CD14-positive monocyte (primary cell): Measurements from ENCODE around the gene PTPRN2. TPM values are rescaled to one million over a fixed set of nuclear protein-coding genes. Genes with fewer than 3 reads are reported as not detected.

Experiments used
- DNase-seq, 3 donors: peaks; one replicate each; pipeline ENCODE4 v3.0.0-alpha.2; 2011 to 2022
- H2AFZ ChIP-seq: 2 replicates; pipeline ENCODE4 v1.6.0; 2012; ENCODE audit warnings: mild to moderate bottlenecking, low read depth, low read length, inconsistent platforms; ENCODE audit not compliant: insufficient read depth, poor library complexity, severe bottlenecking
- H3K27ac ChIP-seq, 2 donors: 1 replicate in 1 of 2; 2 replicates in 1 of 2; pipeline ENCODE4 v1.5.1; 2012 to 2013; ENCODE audit warnings: low read length in 2 of 2, control low read depth in 1 of 2, inconsistent platforms in 1 of 2, low read depth in 1 of 2, mild to moderate bottlenecking in 1 of 2
- H3K27me3 ChIP-seq, 2 donors: one replicate each; pipeline versions ENCODE4 v1.6.0 to v1.6.1; 2011 to 2013; ENCODE audit warnings: low read length in 2 of 2; ENCODE audit not compliant: control insufficient read depth in 2 of 2, insufficient read depth in 2 of 2
- H3K36me3 ChIP-seq, 2 donors: replicated peaks in 1 of 2; 1 replicate in 1 of 2; 2 replicates in 1 of 2; pipeline versions ENCODE4 v1.5.1 to v1.6.1; 2012 to 2013; ENCODE audit warnings: low read length in 2 of 2, control low read depth in 1 of 2, inconsistent platforms in 1 of 2, mild to moderate bottlenecking in 1 of 2; ENCODE audit not compliant: insufficient read depth in 2 of 2, control insufficient read depth in 1 of 2
- H3K4me1 ChIP-seq, 2 donors: 1 replicate in 1 of 2; 2 replicates in 1 of 2; pipeline versions ENCODE4 v1.5.1 to v1.6.1; 2012 to 2013; ENCODE audit warnings: low read length in 2 of 2, control low read depth in 1 of 2, inconsistent platforms in 1 of 2, mild to moderate bottlenecking in 1 of 2, moderate library complexity in 1 of 2; ENCODE audit not compliant: insufficient read depth in 2 of 2, control insufficient read depth in 1 of 2
- H3K4me2 ChIP-seq: replicated peaks from 2 replicates; pipeline ENCODE3; 2012; ENCODE audit warnings: low read length, moderate library complexity, mild to moderate bottlenecking; ENCODE audit not compliant: poor library complexity, severe bottlenecking; ENCODE audit errors: extremely low read depth
- H3K4me3 ChIP-seq, 3 experiments: fragments of 200-600 bp in 1 of 3; sonication (generic) in 1 of 3; replicated peaks in 1 of 3; 1 replicate in 2 of 3; 2 replicates in 1 of 3; pipeline ENCODE4 v1.5.1; 2011 to 2013; ENCODE audit warnings: low read length in 3 of 3, mild to moderate bottlenecking in 3 of 3, control low read depth in 2 of 3, low read depth in 2 of 3, inconsistent platforms in 1 of 3, moderate library complexity in 1 of 3
- H3K79me2 ChIP-seq: 2 replicates; pipeline ENCODE4 v1.6.0; 2012; ENCODE audit warnings: mild to moderate bottlenecking, control low read depth, inconsistent platforms, low read length, moderate library complexity; ENCODE audit not compliant: insufficient read depth
- H3K9ac ChIP-seq: 2 replicates; pipeline ENCODE4 v1.6.0; 2017; ENCODE audit warnings: low read length, mild to moderate bottlenecking; ENCODE audit not compliant: insufficient read depth, poor library complexity, severe bottlenecking
- H3K9me3 ChIP-seq, 2 donors: replicated peaks in 1 of 2; 1 replicate in 1 of 2; 2 replicates in 1 of 2; pipeline versions ENCODE4 v1.5.1 to v1.6.1; 2012 to 2013; ENCODE audit warnings: low read length in 2 of 2, control low read depth in 1 of 2; ENCODE audit not compliant: control insufficient read depth in 1 of 2, insufficient read depth in 1 of 2
- H4K20me1 ChIP-seq: 2 replicates; pipeline ENCODE4 v1.6.0; 2012; ENCODE audit warnings: mild to moderate bottlenecking, low read length, control low read depth, moderate library complexity; ENCODE audit not compliant: insufficient read depth
- H3K27ac Mint-ChIP-seq, 7 donors: one replicate each; pipeline ENCODE4 v1.8.0; 2020; ENCODE audit warnings: mild to moderate bottlenecking in 7 of 7, mixed read lengths in 7 of 7, moderate library complexity in 6 of 7, inconsistent platforms in 2 of 7
- H3K27me3 Mint-ChIP-seq, 3 donors: one replicate each; pipeline ENCODE4 v1.8.0; 2021 to 2022; ENCODE audit warnings: low read depth in 3 of 3, mild to moderate bottlenecking in 3 of 3, mixed read lengths in 3 of 3, moderate library complexity in 3 of 3, inconsistent platforms in 1 of 3
- H3K36me3 Mint-ChIP-seq, 2 donors: one replicate each; pipeline ENCODE4 v1.8.0; 2020; ENCODE audit warnings: mixed read lengths in 2 of 2, inconsistent platforms in 1 of 2, mild to moderate bottlenecking in 1 of 2
- H3K4me1 Mint-ChIP-seq: one replicate; pipeline ENCODE4 v1.8.0; 2020; ENCODE audit warnings: mild to moderate bottlenecking, mixed read lengths
- H3K4me3 Mint-ChIP-seq, 2 donors: one replicate each; pipeline ENCODE4 v1.8.0; 2020; ENCODE audit warnings: mild to moderate bottlenecking in 2 of 2, mixed read lengths in 2 of 2, moderate library complexity in 1 of 2
- H3K9me3 Mint-ChIP-seq, 7 donors: one replicate each; pipeline ENCODE4 v1.8.0; 2020 to 2022; ENCODE audit warnings: mixed read lengths in 7 of 7, mild to moderate bottlenecking in 6 of 7, moderate library complexity in 6 of 7, inconsistent platforms in 2 of 7
- CTCF ChIP-seq: fragments of 200-600 bp; IDR thresholded peaks from one replicate; pipeline ENCODE4 v1.8.0; 2022; ENCODE audit warnings: antibody characterized with exemption, mild to moderate bottlenecking
- WGBS: methylation state at CpG from one replicate; pipeline ENCODE4 v1.1.5; 2013; ENCODE audit warnings: missing lambda C conversion rate; ENCODE audit not compliant: insufficient coverage; 5-methylcytosine and 5-hydroxymethylcytosine counted together
- intact Hi-C, 2 donors: fragments of 100-400 bp; cut with micrococcal nuclease; formaldehyde crosslinking; loops; one replicate each; pipeline versions ENCODE4 v1.15.0 to v1.15.1; 2023
- polyA plus RNA-seq, 3 donors: library from polyadenylated mRNA; depleted of rRNA in 1 of 3; unstranded in 2 of 3; stranded (reverse) in 1 of 3; fragments of 300-500 nt in 2 of 3; fragments of >200 nt in 1 of 3; fragmentation: Illumina TruSeq in 2 of 3; gene quantifications; 1 replicate in 2 of 3; 2 replicates in 1 of 3; pipeline ENCODE4 v1.2.3, GENCODE V29; 2012 to 2021

The PTPRN2 gene
- polyA plus RNA-seq, 3 donors = 0.25 to 1.4 (median 0.97) TPM

- H3K27me3 ChIP-seq = no peaks in the 10 kb centered on the region
- 68% methylated on average over 2 of the region's 3 CpGs for WGBS
- no peaks in the 10 kb centered on the region for H4K20me1 ChIP-seq
- no peak overlapping the region for H2AFZ ChIP-seq
- no peaks in the 10 kb centered on the region for H3K4me1 ChIP-seq
- Mint-ChIP-seq H3K27me3 (peaks cover 0 to 1% (median 0%) of the 10 kb centered on the region in 3 donors), H3K27ac (no peak overlapping the region), H3K9me3 (peaks cover 8 to 31% (median 15%) of the 10 kb centered on the region in 7 donors), H3K36me3 (no peaks in the 10 kb centered on the region), H3K4me1 (no peaks in the 10 kb centered on the region), H3K4me3 (no peak overlapping the region)
- H3K9me3 ChIP-seq = peaks cover 21 to 47% of the 10 kb centered on the region in 2 donors
- intact Hi-C loops = no loop called here
- H3K36me3 ChIP-seq = no peaks in the 10 kb centered on the region
- H3K4me2 ChIP-seq = no peak overlapping the region
- no peak overlapping the region for H3K9ac ChIP-seq
- TF ChIP-seq CTCF = no peak
- no peaks in the 10 kb centered on the region for H3K79me2 ChIP-seq
- H3K27ac ChIP-seq = no peak overlapping the region
- H3K4me3 ChIP-seq = no peak overlapping the region
- DNase-seq = no peak
Observed at GRCh38 chr7:158240801-158241200, 346.8 kb downstream of the PTPRN2 start.

DNA sequence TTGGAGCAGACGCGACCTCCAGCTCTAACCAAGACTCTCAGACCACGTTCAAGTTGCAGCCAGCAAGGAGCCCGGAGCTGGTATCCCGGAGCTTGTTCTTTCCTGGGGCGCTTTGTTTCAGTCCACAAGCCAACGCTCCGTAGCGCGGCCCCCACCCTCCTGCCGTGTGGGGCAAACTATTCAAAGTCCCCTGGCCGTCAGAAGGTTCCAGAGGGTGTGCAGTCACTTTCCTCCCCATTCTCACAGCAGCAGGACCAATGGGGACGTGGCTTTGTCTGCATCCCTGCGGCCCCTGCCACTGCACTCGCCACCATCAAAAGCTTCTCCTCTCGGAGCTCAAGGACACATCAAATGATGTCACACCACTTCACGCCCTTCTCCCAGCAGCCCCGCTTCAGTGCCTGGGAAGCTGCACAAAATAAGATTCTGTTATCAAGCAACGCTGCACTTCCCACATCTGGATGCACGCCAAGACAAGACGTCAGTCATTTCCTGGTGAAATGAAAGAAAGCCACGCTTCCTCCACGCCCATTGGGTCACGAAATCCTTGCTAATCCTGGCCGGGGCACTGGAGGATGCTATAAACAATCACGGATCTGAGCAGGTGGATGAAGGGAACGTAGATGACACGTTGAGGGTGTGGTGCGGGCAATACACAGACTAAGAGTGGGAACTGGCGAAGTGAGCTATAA, 348.2 kb downstream of the PTPRN2 start:
- no peaks in the 10 kb centered on the region for H3K79me2 ChIP-seq
- no peaks in the 10 kb centered on the region for H3K36me3 Mint-ChIP-seq
- H3K4me2 ChIP-seq = no peak overlapping the region
- no peak for DNase-seq
- H3K36me3 ChIP-seq = no peaks in the 10 kb centered on the region
- TF ChIP-seq CTCF = no peak
- H3K9me3 ChIP-seq = peaks cover 8 to 35% of the 10 kb centered on the region in 2 donors
- H3K27ac ChIP-seq = no peak overlapping the region
- H3K27me3 Mint-ChIP-seq = peaks cover 0 to 1% (median 0%) of the 10 kb centered on the region in 3 donors
- 76% methylated on average over 26 of the region's 30 CpGs for WGBS
- H3K9ac ChIP-seq = no peak overlapping the region
- no peaks in the 10 kb centered on the region for H3K27me3 ChIP-seq
- no peaks in the 10 kb centered on the region for H3K4me1 Mint-ChIP-seq
- H3K27ac Mint-ChIP-seq = peak overlapping the region in 1 of 7 donors; percentile 63
- no peak overlapping the region for H3K4me3 Mint-ChIP-seq
- H4K20me1 ChIP-seq = no peaks in the 10 kb centered on the region
- peaks cover 10 to 31% (median 15%) of the 10 kb centered on the region in 7 donors for H3K9me3 Mint-ChIP-seq
- H3K4me3 ChIP-seq = no peak overlapping the region
- intact Hi-C loops = no loop called here
- H2AFZ ChIP-seq = no peak overlapping the region
- H3K4me1 ChIP-seq = no peaks in the 10 kb centered on the region
